ENCODE results near the gene SLC25A25. TPM values are rescaled to one million over a fixed set of nuclear protein-coding genes. Genes with fewer than 3 reads are reported as not detected.

Gene SLC25A25
- total and polyA plus RNA-seq, 12 donors = 11.4 to 60.6 (median 15.6) TPM

DNA sequence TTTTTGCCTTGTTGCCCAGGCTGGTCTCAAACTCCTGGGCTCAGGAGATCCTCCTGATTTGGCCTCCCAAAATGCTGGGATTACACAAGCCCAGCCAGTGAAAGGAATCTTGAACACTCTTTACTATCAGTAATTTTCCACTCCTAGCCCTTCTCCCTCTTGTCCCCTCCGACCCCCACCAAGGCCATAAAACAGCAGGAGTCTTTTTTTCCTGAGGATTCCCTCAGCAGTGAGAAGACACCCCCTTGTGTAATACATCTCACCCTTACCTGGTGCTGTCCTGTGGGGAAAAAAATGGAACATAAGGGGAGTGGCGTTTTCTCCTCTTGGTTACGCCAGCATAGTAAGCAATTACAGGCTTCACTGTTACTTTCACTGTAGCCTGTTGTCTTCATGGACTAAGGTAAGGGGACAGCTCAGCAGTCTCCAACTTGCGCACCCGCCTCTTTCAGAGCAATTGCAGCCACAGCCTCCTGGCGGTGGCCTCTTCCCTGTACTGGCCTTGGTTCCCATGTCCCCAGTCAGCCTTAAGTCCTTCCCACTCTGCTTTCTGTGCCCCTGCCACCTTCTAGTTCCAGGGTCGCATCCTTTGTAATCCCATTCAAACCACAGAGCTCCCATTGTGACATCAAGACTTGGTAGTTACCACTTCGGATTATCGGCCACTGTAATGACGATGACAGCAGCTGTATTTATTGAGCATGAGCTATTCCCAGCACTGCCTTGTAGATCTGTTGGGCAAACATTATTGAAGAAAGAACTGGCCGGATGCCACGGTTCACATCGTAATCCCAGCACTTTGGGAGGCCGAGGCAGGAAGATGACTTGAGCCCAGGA lies 10.9 kb upstream of the SLC25A25 start:
- peaks cover 0 to 2% of the 10 kb centered on the region in 2 donors for H3K36me3 ChIP-seq (replicated peaks in 1 of 2)
- no peak overlapping the region for H3K4me3 ChIP-seq
- peaks cover 25 to 41% of the 10 kb centered on the region in 2 donors for H3K4me1 ChIP-seq (replicated peaks in 1 of 2)
- TF ChIP-seq, protein P1, sequence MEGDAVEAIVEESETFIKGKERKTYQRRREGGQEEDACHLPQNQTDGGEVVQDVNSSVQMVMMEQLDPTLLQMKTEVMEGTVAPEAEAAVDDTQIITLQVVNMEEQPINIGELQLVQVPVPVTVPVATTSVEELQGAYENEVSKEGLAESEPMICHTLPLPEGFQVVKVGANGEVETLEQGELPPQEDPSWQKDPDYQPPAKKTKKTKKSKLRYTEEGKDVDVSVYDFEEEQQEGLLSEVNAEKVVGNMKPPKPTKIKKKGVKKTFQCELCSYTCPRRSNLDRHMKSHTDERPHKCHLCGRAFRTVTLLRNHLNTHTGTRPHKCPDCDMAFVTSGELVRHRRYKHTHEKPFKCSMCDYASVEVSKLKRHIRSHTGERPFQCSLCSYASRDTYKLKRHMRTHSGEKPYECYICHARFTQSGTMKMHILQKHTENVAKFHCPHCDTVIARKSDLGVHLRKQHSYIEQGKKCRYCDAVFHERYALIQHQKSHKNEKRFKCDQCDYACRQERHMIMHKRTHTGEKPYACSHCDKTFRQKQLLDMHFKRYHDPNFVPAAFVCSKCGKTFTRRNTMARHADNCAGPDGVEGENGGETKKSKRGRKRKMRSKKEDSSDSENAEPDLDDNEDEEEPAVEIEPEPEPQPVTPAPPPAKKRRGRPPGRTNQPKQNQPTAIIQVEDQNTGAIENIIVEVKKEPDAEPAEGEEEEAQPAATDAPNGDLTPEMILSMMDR (IDR thresholded peaks at IDR 0.05) = peak in 1 of 6 experiments; percentile 18
- TF ChIP-seq POLR2A (IDR thresholded peaks at IDR 0.05) = peak in 1 of 2 donors; percentile 1
- 55 to 65% (median 58%) methylated on average over 14 of the region's 14 CpGs for WGBS, 4 donors
- H3K9me3 ChIP-seq (replicated peaks in 1 of 3) = no peaks in the 10 kb centered on the region
- DNase-seq = peak; percentile 34 to 90 (median 77)
- no peaks in the 10 kb centered on the region for H3K27me3 ChIP-seq
- intact Hi-C loops (cut with DNase I) = no loop called here
- H3K27ac ChIP-seq = peak overlapping the region; percentile 42 to 93 (median 82)

DNA sequence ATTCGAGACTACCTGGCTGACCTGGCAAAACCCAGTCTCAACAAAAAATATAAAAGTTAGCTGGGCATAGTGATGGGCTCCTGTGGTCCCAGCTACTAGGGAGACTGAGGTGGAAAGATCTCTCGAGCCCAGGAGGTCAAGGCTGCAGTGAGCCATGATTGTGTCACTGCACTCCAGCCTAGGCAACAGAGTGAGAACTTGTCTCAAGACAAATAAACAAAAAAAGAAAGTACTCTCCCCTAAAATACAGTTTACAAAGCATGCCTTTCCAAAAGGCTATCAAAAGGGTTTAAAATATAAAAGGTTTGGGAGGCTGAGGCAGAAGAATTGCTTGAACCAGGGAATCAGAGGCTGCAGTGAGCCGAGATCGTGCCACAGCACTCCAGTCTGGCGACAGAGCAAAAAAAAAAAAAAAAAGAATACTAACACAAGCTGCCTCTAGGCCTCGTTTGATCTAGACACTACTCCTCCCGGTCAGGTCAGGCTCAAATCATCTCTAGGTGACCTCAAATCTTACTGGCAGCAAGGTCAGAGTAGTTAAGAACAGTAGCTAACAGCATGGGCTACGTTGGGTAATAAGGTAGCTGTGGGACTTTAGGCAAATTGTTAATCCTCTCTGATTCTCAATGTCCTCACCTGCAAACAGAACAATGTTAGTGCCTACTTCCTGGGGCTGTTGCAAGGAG lies 10.2 kb upstream of the SLC25A25 start:
- no peak overlapping the region for H3K4me3 ChIP-seq
- H3K27me3 ChIP-seq = no peaks in the 10 kb centered on the region
- DNase-seq = no peak
- H3K36me3 ChIP-seq (replicated peaks in 1 of 2) = peaks cover 0 to 8% of the 10 kb centered on the region in 2 donors
- WGBS, 4 donors = 39 to 55% (median 43%) methylated on average over 8 of the region's 8 CpGs
- no peaks in the 10 kb centered on the region for H3K9me3 ChIP-seq (replicated peaks in 1 of 3)
- H3K4me1 ChIP-seq (replicated peaks in 1 of 2) = peaks cover 25 to 49% of the 10 kb centered on the region in 2 donors
- peak overlapping the region; percentile 42 to 93 (median 82) for H3K27ac ChIP-seq
- intact Hi-C loops (cut with DNase I) = no loop called here
- TF ChIP-seq, protein P1 (IDR thresholded peaks at IDR 0.05) = no peak
- TF ChIP-seq POLR2A (IDR thresholded peaks at IDR 0.05) = no peak

DNA sequence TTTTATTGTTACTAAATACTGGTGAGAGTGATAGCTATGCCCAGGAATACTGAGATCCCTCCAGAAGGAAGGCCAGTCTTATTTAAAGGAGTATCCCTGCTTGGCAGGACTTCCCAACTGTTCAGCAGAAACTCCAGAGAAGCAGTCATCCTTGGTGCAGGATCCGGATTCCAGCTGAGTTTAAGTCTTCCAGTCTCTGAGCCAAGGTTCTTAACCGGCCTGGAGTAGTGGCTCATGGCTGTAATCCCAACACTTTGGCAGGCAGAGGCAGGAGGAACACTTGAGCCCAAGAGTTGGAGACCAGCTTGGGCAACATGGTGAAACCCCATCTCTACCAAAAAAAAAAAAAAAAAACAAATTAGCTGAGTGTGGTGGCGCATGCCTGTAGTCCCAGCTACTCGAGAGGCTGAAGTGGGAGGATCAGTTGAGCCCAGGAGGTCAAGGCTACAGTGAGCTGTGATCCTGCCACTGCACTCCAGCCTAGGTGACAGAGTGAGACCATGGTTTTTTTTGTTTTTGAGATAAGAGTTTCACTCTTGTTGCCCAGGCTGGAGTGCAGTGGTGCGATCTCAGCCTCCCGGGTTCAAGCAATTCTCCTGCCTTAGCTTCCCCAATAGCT lies 8.6 kb upstream of the SLC25A25 start:
- no peak for DNase-seq
- H3K27ac ChIP-seq = peak overlapping the region in 1 of 5 donors; percentile 41
- 79 to 86% (median 81%) methylated on average over 5 to 6 of the region's 6 CpGs for WGBS, 4 donors
- no peaks in the 10 kb centered on the region for H3K9me3 ChIP-seq (replicated peaks in 1 of 3)
- no peak overlapping the region for H3K4me3 ChIP-seq
- TF ChIP-seq, protein P1 (IDR thresholded peaks at IDR 0.05) = no peak
- TF ChIP-seq POLR2A (IDR thresholded peaks at IDR 0.05) = no peak
- H3K36me3 ChIP-seq (replicated peaks in 1 of 2) = peaks cover 0 to 17% of the 10 kb centered on the region in 2 donors
- H3K27me3 ChIP-seq = no peaks in the 10 kb centered on the region
- intact Hi-C loops (cut with DNase I) = no loop called here
- H3K4me1 ChIP-seq (replicated peaks in 1 of 2) = peaks cover 25 to 52% of the 10 kb centered on the region in 2 donors

Data from adrenal gland (tissue), 12 donors.